Smooth muscle cell (in vitro differentiated cells): ENCODE results near the gene AJAP1. TPM values are rescaled to one million over a fixed set of nuclear protein-coding genes. Genes with fewer than 3 reads are reported as not detected.

Experiments
- DNase-seq: peaks from one replicate; lab custom pipeline; 2025; ENCODE audit not compliant: unreplicated experiment; lab: John Stamatoyannopoulos, UW
- H2AFZ ChIP-seq: fragments of 200-600 bp; sonication (generic); 2 replicates; pipeline ENCODE4 v1.6.0; 2016; ENCODE audit warnings: antibody characterized with exemption, low read depth, mild to moderate bottlenecking
- H3F3A ChIP-seq: fragments of 200-600 bp; sonication (generic); 2 replicates; pipeline ENCODE4 v1.6.0; 2017; ENCODE audit warnings: antibody characterized with exemption, low read depth
- H3K27ac ChIP-seq: fragments of 200-600 bp; sonication (generic); 2 replicates; pipeline ENCODE4 v1.5.1; 2016; ENCODE audit warnings: low read depth, mild to moderate bottlenecking
- H3K27me3 ChIP-seq: fragments of 200-600 bp; sonication (generic); 2 replicates; pipeline ENCODE4 v1.6.1; 2016; ENCODE audit warnings: low read depth, mild to moderate bottlenecking
- H3K36me3 ChIP-seq: fragments of 200-600 bp; sonication (generic); 2 replicates; pipeline ENCODE4 v1.5.1; 2016; ENCODE audit warnings: low read depth
- H3K4me1 ChIP-seq: fragments of 200-600 bp; sonication (generic); 2 replicates; pipeline ENCODE4 v1.5.1; 2016; ENCODE audit warnings: low read depth
- H3K4me2 ChIP-seq: fragments of 200-600 bp; sonication (generic); 2 replicates; pipeline ENCODE4 v1.6.0; 2016; ENCODE audit warnings: mild to moderate bottlenecking
- H3K4me3 ChIP-seq: fragments of 200-600 bp; sonication (generic); 2 replicates; pipeline ENCODE4 v1.5.1; 2016; ENCODE audit warnings: mild to moderate bottlenecking
- H3K79me2 ChIP-seq: fragments of 200-600 bp; sonication (generic); 2 replicates; pipeline ENCODE4 v1.6.0; 2016; ENCODE audit warnings: low read depth, mild to moderate bottlenecking
- H3K9ac ChIP-seq: fragments of 200-600 bp; sonication (generic); 2 replicates; pipeline ENCODE4 v1.6.0; 2016; ENCODE audit warnings: low read depth
- H3K9me3 ChIP-seq: fragments of 200-600 bp; sonication (generic); replicated peaks from 2 replicates; pipeline ENCODE4 v1.5.1; 2016; ENCODE audit warnings: low read depth
- H4K20me1 ChIP-seq: fragments of 200-600 bp; sonication (generic); 2 replicates; pipeline ENCODE4 v1.6.0; 2016; ENCODE audit warnings: low read depth
- WGBS: methylation state at CpG from one replicate; pipeline ENCODE4 v1.1.7; 2016; ENCODE audit warnings: low lambda C conversion rate; 5-methylcytosine and 5-hydroxymethylcytosine counted together
- polyA plus RNA-seq: library from polyadenylated mRNA; unstranded; fragments of >200 nt; fragmentation: Nextera tagmentation; extraction: Ambion mirVana; gene quantifications from 2 replicates; pipeline ENCODE4 v1.2.1, GENCODE V29; 2016
- total RNA-seq: library from RNA; depleted of rRNA; stranded (reverse); fragments of >200 nt; gene quantifications from 2 replicates; pipeline ENCODE4 v1.2.3, GENCODE V29; 2014
- TF ChIP-seq, protein P1 (sequence below): fragments of 200-600 bp; sonication (generic); IDR thresholded peaks from 2 replicates; pipeline ENCODE4 v1.5.1; 2017; ENCODE audit warnings: borderline replicate concordance, mild to moderate bottlenecking, antibody characterized with exemption; ENCODE audit not compliant: insufficient read depth, poor library complexity, severe bottlenecking

AJAP1 gene
- total and polyA plus RNA-seq, 2 experiments from 2014 or later, result 0.10 to 0.58 TPM

DNA sequence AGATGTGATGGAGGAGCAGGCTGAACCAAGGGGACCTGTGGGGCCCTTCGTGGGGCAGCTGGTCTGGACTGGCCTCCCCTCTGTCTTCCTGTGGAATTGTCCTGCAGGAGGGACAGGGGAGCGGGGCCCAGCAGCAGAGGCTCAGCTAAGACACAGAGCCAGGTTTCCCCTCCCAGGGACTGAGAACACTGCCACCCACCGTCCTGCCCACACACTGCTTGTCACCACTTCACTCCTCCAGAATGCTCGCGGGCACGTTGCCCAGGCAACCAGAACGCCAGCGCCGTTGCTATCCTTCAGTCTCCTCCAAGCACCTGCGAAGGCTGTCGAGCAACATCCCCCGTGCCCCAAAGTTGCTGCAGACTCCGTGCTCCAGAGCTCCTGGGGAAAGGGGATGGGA lies 46.4 kb downstream of the AJAP1 start:
- Histone ChIP-seq H3K79me2 (no peaks in the 10 kb centered on the region), H3K4me3 (no peak overlapping the region), H3K4me1 (no peaks in the 10 kb centered on the region), H2AFZ (no peak overlapping the region), H3K4me2 (no peak overlapping the region), H4K20me1 (no peaks in the 10 kb centered on the region), H3F3A (no peaks in the 10 kb centered on the region), H3K36me3 (no peaks in the 10 kb centered on the region), H3K27me3 (no peaks in the 10 kb centered on the region), H3K27ac (no peak overlapping the region), H3K9me3 (no peaks in the 10 kb centered on the region), H3K9ac (no peak overlapping the region)
- WGBS, result 90% methylated on average over 11 of the region's 13 CpGs
- TF ChIP-seq, protein P1, sequence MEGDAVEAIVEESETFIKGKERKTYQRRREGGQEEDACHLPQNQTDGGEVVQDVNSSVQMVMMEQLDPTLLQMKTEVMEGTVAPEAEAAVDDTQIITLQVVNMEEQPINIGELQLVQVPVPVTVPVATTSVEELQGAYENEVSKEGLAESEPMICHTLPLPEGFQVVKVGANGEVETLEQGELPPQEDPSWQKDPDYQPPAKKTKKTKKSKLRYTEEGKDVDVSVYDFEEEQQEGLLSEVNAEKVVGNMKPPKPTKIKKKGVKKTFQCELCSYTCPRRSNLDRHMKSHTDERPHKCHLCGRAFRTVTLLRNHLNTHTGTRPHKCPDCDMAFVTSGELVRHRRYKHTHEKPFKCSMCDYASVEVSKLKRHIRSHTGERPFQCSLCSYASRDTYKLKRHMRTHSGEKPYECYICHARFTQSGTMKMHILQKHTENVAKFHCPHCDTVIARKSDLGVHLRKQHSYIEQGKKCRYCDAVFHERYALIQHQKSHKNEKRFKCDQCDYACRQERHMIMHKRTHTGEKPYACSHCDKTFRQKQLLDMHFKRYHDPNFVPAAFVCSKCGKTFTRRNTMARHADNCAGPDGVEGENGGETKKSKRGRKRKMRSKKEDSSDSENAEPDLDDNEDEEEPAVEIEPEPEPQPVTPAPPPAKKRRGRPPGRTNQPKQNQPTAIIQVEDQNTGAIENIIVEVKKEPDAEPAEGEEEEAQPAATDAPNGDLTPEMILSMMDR, result no peak
- no peak for DNase-seq

DNA sequence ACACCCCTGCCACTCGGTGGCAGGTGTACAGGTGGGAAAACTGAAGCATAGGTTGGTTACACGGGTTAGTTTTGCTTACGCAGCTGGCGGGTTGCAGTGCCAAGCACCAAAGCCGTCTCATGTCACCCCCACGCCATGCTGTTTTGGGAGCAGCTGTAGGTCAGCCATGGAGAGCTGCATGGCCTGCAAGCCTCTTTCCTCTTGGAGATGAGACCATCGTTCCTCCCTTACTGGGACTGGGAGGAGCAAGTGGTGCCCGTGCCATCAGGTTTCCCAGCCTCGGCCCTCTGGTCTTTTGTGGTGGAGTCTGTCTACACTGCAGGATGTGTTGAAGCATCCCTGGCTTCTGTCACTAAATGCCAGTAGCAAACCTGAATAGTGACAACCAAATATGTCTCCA lies 46.9 kb downstream of the AJAP1 start:
- H3K27ac ChIP-seq, result no peak overlapping the region
- H3K4me2 ChIP-seq, result no peak overlapping the region
- no peaks in the 10 kb centered on the region for H3K36me3 ChIP-seq
- H3K9me3 ChIP-seq, result no peaks in the 10 kb centered on the region
- H3K27me3 ChIP-seq, result no peaks in the 10 kb centered on the region
- H3F3A ChIP-seq, result no peaks in the 10 kb centered on the region
- 91% methylated on average over 9 of the region's 9 CpGs for WGBS
- no peak overlapping the region for H3K9ac ChIP-seq
- H3K79me2 ChIP-seq, result no peaks in the 10 kb centered on the region
- DNase-seq, result no peak
- no peaks in the 10 kb centered on the region for H3K4me1 ChIP-seq
- no peaks in the 10 kb centered on the region for H4K20me1 ChIP-seq
- TF ChIP-seq, protein P1, result no peak
- H2AFZ ChIP-seq, result no peak overlapping the region
- no peak overlapping the region for H3K4me3 ChIP-seq

DNA sequence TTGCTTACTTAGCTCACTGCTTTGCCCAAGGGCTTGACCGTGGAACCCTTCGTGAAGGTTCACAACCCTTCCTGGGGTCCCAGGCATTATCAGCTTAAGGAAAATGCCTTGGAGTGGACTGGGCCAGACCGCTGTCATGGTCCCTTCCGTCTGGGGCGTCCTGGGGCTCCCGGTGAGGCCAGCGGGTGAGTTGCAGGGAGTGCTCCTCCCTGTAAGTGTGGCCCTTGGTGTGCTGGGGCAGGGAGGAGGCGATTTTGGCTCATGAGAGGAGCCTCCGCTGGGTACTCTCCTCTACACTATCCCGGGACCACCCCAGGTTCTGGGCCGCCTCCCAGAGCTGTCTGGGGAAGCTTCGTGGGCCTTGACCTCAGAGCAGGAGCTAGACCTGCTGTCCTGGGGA lies 48.1 kb downstream of the AJAP1 start:
- no peak overlapping the region for H2AFZ ChIP-seq
- H3K79me2 ChIP-seq, result no peaks in the 10 kb centered on the region
- H3K9ac ChIP-seq, result no peak overlapping the region
- TF ChIP-seq, protein P1, result no peak
- no peaks in the 10 kb centered on the region for H3K27me3 ChIP-seq
- no peaks in the 10 kb centered on the region for H3F3A ChIP-seq
- H3K27ac ChIP-seq, result no peak overlapping the region
- H3K4me3 ChIP-seq, result no peak overlapping the region
- WGBS, result 95% methylated on average over 12 of the region's 12 CpGs
- H3K4me2 ChIP-seq, result no peak overlapping the region
- no peaks in the 10 kb centered on the region for H4K20me1 ChIP-seq
- no peaks in the 10 kb centered on the region for H3K4me1 ChIP-seq
- no peak for DNase-seq
- no peaks in the 10 kb centered on the region for H3K36me3 ChIP-seq
- H3K9me3 ChIP-seq, result no peaks in the 10 kb centered on the region

DNA sequence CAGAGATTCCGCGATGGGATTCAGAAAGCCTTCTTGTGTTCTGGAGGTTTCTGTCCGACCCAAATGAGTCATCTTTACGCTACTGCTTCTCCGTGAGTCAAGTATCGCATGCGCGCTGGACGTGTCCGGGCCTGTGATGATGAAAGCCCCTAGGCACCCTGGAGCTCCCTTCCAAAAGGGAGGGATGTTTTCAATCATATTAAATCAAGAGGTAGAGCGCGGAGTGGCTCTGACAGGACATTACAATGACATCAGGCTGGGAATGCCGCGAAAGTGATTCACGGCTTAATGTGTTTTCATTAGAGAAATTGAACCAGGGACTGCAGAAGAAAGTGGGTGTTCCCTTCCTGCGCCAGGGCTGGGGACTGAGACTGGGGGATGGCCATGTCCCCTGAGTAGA lies 48.5 kb downstream of the AJAP1 start:
- 84% methylated on average over 16 of the region's 16 CpGs for WGBS
- H3K36me3 ChIP-seq, result no peaks in the 10 kb centered on the region
- H3F3A ChIP-seq, result no peaks in the 10 kb centered on the region
- no peak overlapping the region for H3K9ac ChIP-seq
- H3K4me2 ChIP-seq, result no peak overlapping the region
- no peak overlapping the region for H3K27ac ChIP-seq
- no peaks in the 10 kb centered on the region for H3K79me2 ChIP-seq
- no peak for DNase-seq
- no peaks in the 10 kb centered on the region for H3K27me3 ChIP-seq
- no peaks in the 10 kb centered on the region for H3K9me3 ChIP-seq
- no peak overlapping the region for H2AFZ ChIP-seq
- H4K20me1 ChIP-seq, result no peaks in the 10 kb centered on the region
- no peaks in the 10 kb centered on the region for H3K4me1 ChIP-seq
- no peak overlapping the region for H3K4me3 ChIP-seq
- TF ChIP-seq, protein P1, result no peak
